GM12892 (cell line): ENCODE results near the gene MYOCOS.
"Not testable (repeated sequence)": the region's sequence is repeated elsewhere in the genome, so short reads cannot be mapped to it uniquely, and the experiment has no call there.

Experiments used
- DNase-seq: peaks from one replicate; pipeline ENCODE4 v3.0.0; 2011; ENCODE audit not compliant: insufficient read length
- FAIRE-seq: peaks from 2 replicates; lab custom pipeline; 2011; peaks lifted over from hg19 to GRCh38; lab: Jason Lieb, UNC
- POLR2A ChIP-seq: IDR thresholded peaks from 2 replicates; pipeline ENCODE4 v1.6.1; 2011; ENCODE audit warnings: low read depth, low read length, control low read depth
- POLR2AphosphoS5 ChIP-seq: IDR thresholded peaks from 2 replicates; pipeline ENCODE4 v1.6.1; 2011; ENCODE audit warnings: low read depth, low read length, control low read depth
- TAF1 ChIP-seq: IDR thresholded peaks from 2 replicates; pipeline ENCODE4 v1.6.1; 2011; ENCODE audit warnings: low read depth, mild to moderate bottlenecking, control low read depth, low read length, borderline replicate concordance

Gene MYOCOS

DNA sequence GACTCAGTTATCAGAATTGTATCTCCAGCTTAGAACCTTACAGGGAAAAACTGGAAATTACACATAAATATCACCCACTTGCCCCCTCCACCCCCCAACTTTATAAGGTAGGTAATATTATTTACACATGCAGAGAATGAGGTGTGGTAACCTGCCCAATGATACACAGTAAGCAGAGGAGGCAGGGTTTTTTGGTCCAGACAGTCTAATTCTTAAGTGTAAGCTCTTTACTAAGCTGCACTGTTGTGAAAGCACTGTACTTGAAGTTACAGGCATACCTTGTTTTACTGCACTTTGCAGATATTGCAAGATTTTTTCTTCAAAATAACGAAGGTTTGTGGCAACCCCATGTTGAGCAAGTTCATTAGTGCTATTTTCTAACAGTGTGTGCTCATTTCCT, 24.8 kb upstream of the MYOCOS start:
- no peak for DNase-seq
- TF ChIP-seq TAF1 (no peak), POLR2AphosphoS5 (no peak), POLR2A (no peak)
- FAIRE-seq = no peak

DNA sequence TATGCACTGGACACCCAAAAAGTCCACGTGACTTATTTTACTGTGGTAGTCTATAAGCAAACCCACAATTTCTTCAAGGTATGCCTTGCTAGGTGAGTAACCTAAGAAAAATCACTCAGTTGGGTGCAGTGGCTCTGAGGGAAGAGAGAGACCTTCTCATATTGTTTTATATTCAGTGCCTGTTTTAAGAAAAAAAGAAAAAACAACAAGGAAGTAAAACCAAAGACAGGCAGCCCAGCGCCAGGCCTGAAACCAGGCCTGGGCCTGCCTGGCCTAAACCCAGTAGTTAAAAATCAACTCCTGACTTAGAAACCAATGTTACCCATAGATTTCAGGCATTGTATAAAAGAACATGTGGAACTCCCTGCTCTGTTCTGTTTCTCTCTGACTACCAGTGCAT, 21.7 kb upstream of the MYOCOS start:
- FAIRE-seq, DNase-seq: not testable (repeated sequence)

DNA sequence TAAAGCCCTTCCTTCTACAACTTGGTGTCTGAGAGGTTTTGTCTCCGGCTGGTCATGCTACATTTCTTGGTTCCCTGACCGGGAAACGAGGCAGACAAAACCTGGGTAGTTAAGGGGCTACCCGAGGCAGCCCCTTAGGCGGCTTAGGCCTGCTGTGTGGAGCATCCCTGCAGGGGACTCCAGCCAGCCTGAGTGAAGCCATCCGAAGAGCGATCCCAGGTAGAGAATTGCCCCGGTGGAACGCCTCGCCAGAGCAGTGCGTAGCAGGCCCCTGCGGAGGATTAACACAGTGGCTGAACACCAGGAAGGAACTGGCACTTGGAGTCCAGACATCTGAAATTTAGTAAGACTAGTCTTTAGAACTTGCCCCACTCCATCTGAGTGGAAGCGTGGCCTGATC, 21.2 kb upstream of the MYOCOS start:
- no peak for FAIRE-seq
- TF ChIP-seq POLR2A = no peak
- no peak for TF ChIP-seq TAF1
- TF ChIP-seq POLR2AphosphoS5 = no peak
- DNase-seq = no peak

DNA sequence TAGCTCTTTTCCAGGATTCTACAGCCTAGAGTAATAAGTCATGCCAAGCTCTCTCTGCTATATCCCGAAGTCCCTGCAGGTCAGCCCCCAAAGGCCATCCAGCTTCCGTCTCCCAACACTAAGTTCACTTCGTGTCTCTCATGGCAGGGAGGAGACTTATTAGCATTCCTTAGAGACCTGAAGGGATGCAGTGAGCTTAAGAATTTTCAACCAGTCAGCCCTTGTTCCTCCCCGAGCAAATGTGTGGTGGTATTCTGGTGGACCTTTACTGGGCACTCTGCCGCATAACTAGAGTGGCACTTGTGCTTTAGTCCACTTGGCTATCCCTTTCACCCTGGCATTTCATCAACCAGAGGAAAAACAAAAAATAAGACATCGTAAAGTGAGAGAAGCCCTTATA, 19.0 kb upstream of the MYOCOS start:
- FAIRE-seq, DNase-seq: not testable (repeated sequence)

- TF ChIP-seq POLR2A (no peak), TAF1 (no peak)
- DNase-seq (no peak), FAIRE-seq (no peak)
Observed at GRCh38 chr1:171606402-171606941, 15.6 kb upstream of the MYOCOS start.

DNA sequence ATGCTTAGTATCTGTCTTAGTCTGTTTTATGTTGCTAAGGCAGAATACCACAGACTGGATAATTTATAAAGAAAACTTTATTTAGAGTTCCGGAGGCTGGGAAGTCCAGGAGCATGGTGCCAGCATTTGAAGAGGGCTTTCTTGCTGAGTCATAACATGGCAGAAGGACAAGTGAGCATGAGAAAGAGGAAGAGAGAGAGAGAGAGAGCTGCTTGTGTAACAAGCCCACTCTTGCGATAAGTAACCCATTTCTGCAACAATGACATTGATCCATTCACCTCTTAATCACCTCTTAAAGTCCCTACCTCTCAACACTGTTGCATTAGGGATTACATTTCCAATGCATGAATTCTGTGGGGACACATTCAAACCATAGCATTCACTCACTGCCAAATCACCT, 11.7 kb upstream of the MYOCOS start:
- no peak for FAIRE-seq
- TF ChIP-seq POLR2A (no peak), TAF1 (no peak), POLR2AphosphoS5 (no peak)
- DNase-seq = no peak

DNA sequence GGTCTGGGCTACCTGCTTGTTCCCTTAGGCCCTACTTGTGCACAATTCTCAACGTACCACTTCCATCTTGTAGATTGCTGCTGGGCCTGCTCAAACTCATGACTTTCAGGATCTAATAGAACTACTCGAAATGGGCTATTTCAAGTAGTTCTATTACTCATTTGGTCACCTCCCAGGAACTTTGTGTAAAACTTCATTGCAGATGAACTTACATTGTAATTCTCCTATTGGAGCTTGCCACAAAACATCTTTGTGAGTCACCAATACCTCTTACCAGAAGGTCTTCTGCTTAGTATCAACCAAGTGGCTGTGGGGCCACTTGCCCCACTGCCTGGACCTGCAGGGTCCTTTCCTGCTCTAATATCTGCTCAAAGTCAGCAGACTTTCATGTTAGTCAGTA, 10.7 kb upstream of the MYOCOS start:
- DNase-seq (no peak), FAIRE-seq (no peak)
- TF ChIP-seq POLR2AphosphoS5 = no peak
- TF ChIP-seq TAF1 = no peak

- DNase-seq (no peak), FAIRE-seq (no peak)
- TF ChIP-seq POLR2A (no peak), TAF1 (no peak), POLR2AphosphoS5 (no peak)
Observed at GRCh38 chr1:171613282-171613681, 8.8 kb upstream of the MYOCOS start.

DNA sequence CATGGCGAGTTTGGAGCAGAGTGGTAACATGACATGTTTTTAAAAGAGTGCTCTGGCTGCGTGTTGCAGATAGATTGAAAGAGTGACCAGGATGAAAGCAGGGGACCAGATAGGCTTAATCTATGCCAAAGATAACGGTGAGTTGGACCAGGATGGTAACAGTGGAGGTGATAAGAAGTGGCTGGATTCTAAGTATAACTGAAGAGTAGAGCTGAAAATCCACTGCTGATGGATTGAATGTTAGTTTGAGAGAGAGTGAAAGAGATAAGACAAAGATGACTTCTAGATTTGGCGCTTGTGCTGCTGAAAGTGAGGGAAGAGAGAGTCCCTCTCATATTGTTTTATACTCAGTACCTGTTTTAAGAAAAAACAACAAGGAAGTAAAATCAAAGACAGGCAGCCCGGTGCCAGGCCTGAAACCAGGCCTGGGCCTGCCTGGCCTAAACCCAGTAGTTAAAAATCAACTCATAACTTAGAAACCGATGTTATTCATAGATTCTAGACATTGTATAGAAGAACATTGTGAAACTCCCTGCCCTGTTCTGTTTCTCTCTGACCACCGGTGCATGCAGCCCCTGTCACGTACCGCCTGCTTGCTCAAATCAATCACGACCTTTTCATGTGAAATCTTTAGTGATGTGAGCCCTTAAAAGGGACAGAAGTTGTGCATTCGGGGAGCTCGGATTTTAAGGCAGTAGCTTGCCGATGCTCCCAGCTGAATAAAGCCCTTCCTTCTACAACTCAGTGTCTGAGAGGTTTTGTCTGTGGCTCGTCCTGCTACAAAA, 6.7 kb upstream of the MYOCOS start:
- not testable (repeated sequence) for FAIRE-seq, DNase-seq

DNA sequence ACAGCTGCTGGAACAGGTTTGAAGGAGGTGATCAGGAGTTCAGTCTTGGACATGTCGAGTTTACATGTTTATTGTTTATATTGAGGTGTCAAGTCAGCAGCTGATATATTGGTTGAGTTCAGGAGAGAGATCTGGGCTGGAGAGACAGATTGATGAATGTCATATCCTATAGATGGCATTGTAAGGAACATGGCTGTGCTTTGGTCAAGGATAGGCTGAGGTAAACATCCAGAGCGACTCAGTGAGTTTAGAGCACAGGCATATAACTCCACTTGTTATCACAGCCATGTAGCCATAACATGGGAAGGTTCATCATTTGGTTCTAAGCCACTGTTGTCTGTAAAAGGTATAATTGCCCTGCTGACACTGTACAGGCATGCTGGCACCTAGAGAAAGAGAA, 5.5 kb upstream of the MYOCOS start:
- DNase-seq = no peak
- no peak for TF ChIP-seq TAF1
- no peak for TF ChIP-seq POLR2AphosphoS5
- TF ChIP-seq POLR2A = no peak
- no peak for FAIRE-seq

- DNase-seq (no peak), FAIRE-seq (no peak)
- TF ChIP-seq POLR2AphosphoS5 (no peak), TAF1 (no peak), POLR2A (no peak)
Observed at GRCh38 chr1:171623651-171624331, 1.7 kb downstream of the MYOCOS start.

- DNase-seq = no peak
- FAIRE-seq = no peak
- TF ChIP-seq TAF1 (no peak), POLR2AphosphoS5 (no peak), POLR2A (no peak)
Observed at GRCh38 chr1:171625225-171625624, 3.2 kb downstream of the MYOCOS start.

DNA sequence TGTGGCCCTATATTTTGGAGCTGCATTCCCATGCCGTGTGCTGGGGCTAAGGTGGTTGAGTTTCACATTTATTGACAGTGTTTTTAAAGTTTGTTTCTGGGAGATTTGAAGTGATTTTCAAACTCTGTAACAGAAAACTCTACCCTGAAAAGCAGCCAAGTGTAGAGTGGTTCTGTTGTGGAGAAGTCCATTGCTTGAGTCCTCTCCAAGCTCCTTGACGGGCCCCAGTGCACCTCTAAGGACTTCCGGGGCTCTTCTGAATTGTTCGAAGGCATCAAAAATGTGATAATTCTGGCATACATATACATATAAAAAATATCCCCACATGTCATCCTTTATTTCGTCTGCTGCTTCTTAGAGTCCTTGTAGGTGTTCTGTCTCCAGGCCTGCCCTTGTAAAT, 5.0 kb downstream of the MYOCOS start:
- TF ChIP-seq POLR2A (no peak), POLR2AphosphoS5 (no peak), TAF1 (no peak)
- DNase-seq (no peak), FAIRE-seq (no peak)
